Lung (tissue), 12 donors: ENCODE measurements around the gene C2orf92. TPM values are rescaled to one million over a fixed set of nuclear protein-coding genes. Genes with fewer than 3 reads are reported as not detected.

Experiments
- ATAC-seq: fragments of 200-7000 bp; cut with Tn5 transposase; one replicate; pipeline ENCODE4 v1.9.1; 2020; ENCODE audit warnings: moderate number of reproducible peaks; ENCODE audit not compliant: insufficient read depth, low FRiP score
- DNase-seq, 3 donors: peaks; one replicate each; pipeline ENCODE4 v3.0.0-alpha.2; 2013 to 2017
- H3K27ac ChIP-seq, 2 donors: one replicate each; pipeline ENCODE4 v1.5.1; 2013; ENCODE audit warnings: mild to moderate bottlenecking in 2 of 2, moderate library complexity in 2 of 2, control low read depth in 1 of 2, inconsistent platforms in 1 of 2, low read depth in 1 of 2, low read length in 1 of 2
- H3K27me3 ChIP-seq, 3 donors: one replicate each; pipeline ENCODE4 v1.5.1; 2013; ENCODE audit warnings: low read length in 2 of 3; ENCODE audit not compliant: control insufficient read depth in 3 of 3, insufficient read depth in 3 of 3
- H3K36me3 ChIP-seq, 4 donors: one replicate each; pipeline ENCODE4 v1.5.1; 2013; ENCODE audit warnings: low read length in 4 of 4, mild to moderate bottlenecking in 1 of 4, moderate library complexity in 1 of 4; ENCODE audit not compliant: control insufficient read depth in 4 of 4, insufficient read depth in 4 of 4
- H3K4me1 ChIP-seq, 5 donors: one replicate each; pipeline ENCODE4 v1.5.1; 2013; ENCODE audit warnings: low read length in 5 of 5, mild to moderate bottlenecking in 2 of 5, moderate library complexity in 1 of 5; ENCODE audit not compliant: control insufficient read depth in 5 of 5, insufficient read depth in 5 of 5
- H3K4me3 ChIP-seq: one replicate; pipeline ENCODE4 v1.5.1; 2013; ENCODE audit warnings: mild to moderate bottlenecking, control low read depth, moderate library complexity
- H3K9ac ChIP-seq, 2 donors: one replicate each; pipeline ENCODE4 v1.5.1; 2013; ENCODE audit warnings: low read length in 2 of 2, control low read depth in 1 of 2; ENCODE audit not compliant: insufficient read depth in 1 of 2
- H3K9me3 ChIP-seq, 4 donors: one replicate each; pipeline ENCODE4 v1.5.1; 2013; ENCODE audit warnings: low read length in 3 of 4, mild to moderate bottlenecking in 1 of 4, moderate library complexity in 1 of 4; ENCODE audit not compliant: control insufficient read depth in 4 of 4, insufficient read depth in 3 of 4
- CTCF ChIP-seq: IDR thresholded peaks from 2 replicates; pipeline ENCODE4 v1.5.1; 2012; ENCODE audit warnings: mild to moderate bottlenecking; ENCODE audit errors: control extremely low read depth, extremely low read depth
- WGBS, 2 donors: extraction: QIAGEN DNeasy Blood & Tissue Kit; methylation state at CpG; one replicate each; pipeline ENCODE4 v1.1.7; 2013; 5-methylcytosine and 5-hydroxymethylcytosine counted together
- polyA plus RNA-seq, 2 donors: library from polyadenylated mRNA; stranded (reverse); fragments of 200-250 nt; gene quantifications; one replicate each; pipeline ENCODE4 v1.2.1, GENCODE V29; 2013
- total RNA-seq, 2 donors: library from RNA; depleted of rRNA in 1 of 2; stranded (reverse); fragments of >200 nt in 1 of 2; gene quantifications; one replicate each; pipeline ENCODE4 v1.2.1, GENCODE V29; 2014 to 2021
- donor health status: control.
- donor health status: control.
- donor health status: Bipolar disorder and iron deficiency.
- donor health status: healthy.
- donor health status: DM: yes; HTN: yes; CAD: no.

C2orf92 gene
- total and polyA plus RNA-seq, 4 donors: 1.8 to 19.0 (median 14.2) TPM

- WGBS, 2 donors: 42 to 68% methylated on average over 8 of the region's 8 CpGs
- no peaks in the 10 kb centered on the region for H3K4me1 ChIP-seq
- H3K27ac ChIP-seq: no peak overlapping the region
- H3K27me3 ChIP-seq: no peaks in the 10 kb centered on the region
- no peak for ATAC-seq
- H3K4me3 ChIP-seq: no peak overlapping the region
- no peak for DNase-seq
- no peak overlapping the region for H3K9ac ChIP-seq
- H3K36me3 ChIP-seq: no peaks in the 10 kb centered on the region
- H3K9me3 ChIP-seq: peaks cover 0 to 2% (median 0%) of the 10 kb centered on the region in 4 donors
- no peak for TF ChIP-seq CTCF
Measured at GRCh38 chr2:97673915-97674283, 4.4 kb downstream of the C2orf92 start.

GRCh38 chr2:97675430-97676113, 6.1 kb downstream of the C2orf92 start:
- 81 to 89% methylated on average over 5 of the region's 5 CpGs for WGBS, 2 donors
- no peak for DNase-seq
- ATAC-seq: no peak
- no peaks in the 10 kb centered on the region for H3K27me3 ChIP-seq
- peaks cover 0 to 2% (median 1%) of the 10 kb centered on the region in 4 donors for H3K9me3 ChIP-seq
- H3K27ac ChIP-seq: no peak overlapping the region
- no peaks in the 10 kb centered on the region for H3K4me1 ChIP-seq
- no peak for TF ChIP-seq CTCF
- no peaks in the 10 kb centered on the region for H3K36me3 ChIP-seq
- no peak overlapping the region for H3K4me3 ChIP-seq
- no peak overlapping the region for H3K9ac ChIP-seq

- H3K4me3 ChIP-seq: no peak overlapping the region
- WGBS, 2 donors: 94 to 100% methylated on average over 1 of the region's 1 CpG
- H3K27me3 ChIP-seq: no peaks in the 10 kb centered on the region
- no peaks in the 10 kb centered on the region for H3K4me1 ChIP-seq
- no peaks in the 10 kb centered on the region for H3K36me3 ChIP-seq
- H3K9ac ChIP-seq: no peak overlapping the region
- peaks cover 0 to 2% (median 1%) of the 10 kb centered on the region in 4 donors for H3K9me3 ChIP-seq
- TF ChIP-seq CTCF: no peak
- DNase-seq: no peak
- no peak overlapping the region for H3K27ac ChIP-seq
- no peak for ATAC-seq
Measured at GRCh38 chr2:97676620-97677019, 7.1 kb downstream of the C2orf92 start.

GRCh38 chr2:97677480-97677879, 8.0 kb downstream of the C2orf92 start:
- TF ChIP-seq CTCF: no peak
- Histone ChIP-seq H3K27me3 (no peaks in the 10 kb centered on the region), H3K27ac (no peak overlapping the region), H3K9ac (no peak overlapping the region), H3K4me3 (no peak overlapping the region), H3K36me3 (no peaks in the 10 kb centered on the region), H3K4me1 (no peaks in the 10 kb centered on the region), H3K9me3 (peaks cover 0 to 2% (median 1%) of the 10 kb centered on the region in 4 donors)
- no peak for DNase-seq
- WGBS, 2 donors: 82 to 93% methylated on average over 2 of the region's 2 CpGs
- no peak for ATAC-seq
